Measurements from ENCODE around the gene PRMT5. TPM values are rescaled to one million over a fixed set of nuclear protein-coding genes. Genes with fewer than 3 reads are reported as not detected.

PRMT5 gene
- total RNA-seq, 1 donor from 2014 or later = 47.1 TPM

- no peak for DNase-seq (ENCODE audit: low read depth in 2 of 2)
Observed at GRCh38 chr14:22898302-22899090, 30.7 kb downstream of the PRMT5 start.

GRCh38 chr14:22897357-22897756 lies 31.8 kb downstream of the PRMT5 start:
- DNase-seq (ENCODE audit: low read depth in 2 of 2) = no peak

DNA sequence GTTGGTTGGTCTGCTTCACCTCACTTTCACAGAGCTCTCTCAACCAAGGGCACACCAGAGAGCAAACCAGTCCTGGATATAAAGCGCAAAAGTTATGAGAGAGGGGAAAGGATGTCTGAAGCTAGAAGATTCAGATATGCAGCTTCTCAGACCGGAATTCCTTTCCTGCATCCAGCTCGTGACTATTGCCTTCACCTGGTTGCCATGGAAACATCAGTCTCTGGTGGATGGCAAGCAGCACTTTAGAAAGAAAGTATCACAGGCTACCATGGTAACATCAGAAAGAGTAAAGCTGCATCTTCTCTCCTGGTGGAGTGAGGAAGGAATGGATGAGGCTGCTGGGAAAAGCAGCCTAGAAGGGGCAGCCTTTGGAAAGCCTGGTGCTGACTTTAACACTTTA lies 32.4 kb downstream of the PRMT5 start:
- DNase-seq (ENCODE audit: low read depth in 2 of 2) = no peak

GRCh38 chr14:22896356-22896755 lies 32.8 kb downstream of the PRMT5 start:
- no peak for DNase-seq (ENCODE audit: low read depth in 2 of 2)

GRCh38 chr14:22895402-22895801 lies 33.8 kb downstream of the PRMT5 start:
- DNase-seq (ENCODE audit: low read depth in 2 of 2) = no peak

GRCh38 chr14:22893706-22894105 lies 35.5 kb downstream of the PRMT5 start:
- DNase-seq (ENCODE audit: low read depth in 2 of 2) = no peak

DNA sequence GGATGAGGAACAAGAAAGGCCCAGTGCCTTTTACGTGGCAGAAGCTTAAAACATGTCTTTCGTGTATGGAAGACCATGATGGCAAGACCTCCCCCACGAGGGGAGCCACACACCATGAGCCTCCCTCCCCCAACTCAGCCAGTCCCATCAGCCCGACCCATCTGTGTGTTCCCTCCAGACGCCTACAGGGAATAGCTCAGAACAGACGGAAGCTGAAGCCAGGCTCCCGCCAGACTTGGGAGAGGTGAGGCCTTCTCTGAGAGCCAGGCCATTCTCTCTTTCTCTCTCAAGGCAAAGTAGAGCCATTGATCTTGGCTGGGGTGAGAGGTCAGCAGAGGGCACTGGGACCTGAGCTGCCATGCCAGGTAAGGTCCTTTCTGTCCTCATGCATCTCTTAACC lies 36.7 kb downstream of the PRMT5 start:
- no peak for DNase-seq (ENCODE audit: low read depth in 2 of 2)

GRCh38 chr14:22890416-22890815 lies 38.8 kb downstream of the PRMT5 start:
- DNase-seq (ENCODE audit: low read depth in 2 of 2) = no peak

DNA sequence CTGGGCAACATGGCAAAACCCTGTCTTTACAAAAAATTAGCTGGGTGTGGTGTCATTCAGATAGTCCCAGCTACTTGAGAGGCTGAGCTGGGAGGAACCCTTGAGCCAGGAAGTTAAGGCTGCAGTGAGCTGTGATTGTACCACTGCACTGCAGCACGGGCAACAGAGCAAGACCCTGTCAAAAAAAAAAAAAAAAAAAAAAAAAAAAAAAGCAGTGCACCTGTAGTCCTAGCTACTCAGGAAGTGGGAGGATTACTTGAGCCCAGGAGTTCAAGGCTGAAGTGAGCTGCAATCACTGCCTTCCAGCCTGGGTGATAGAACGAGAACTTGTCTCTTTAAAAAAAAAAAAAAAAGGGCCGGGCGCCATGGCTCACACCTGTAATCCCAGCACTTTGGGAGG lies 40.5 kb downstream of the PRMT5 start:
- DNase-seq (ENCODE audit: low read depth in 2 of 2) = no peak

GRCh38 chr14:22887990-22888378 lies 41.2 kb downstream of the PRMT5 start:
- no peak for DNase-seq (ENCODE audit: low read depth in 2 of 2)

- no peak for DNase-seq (ENCODE audit: low read depth in 2 of 2)
Observed at GRCh38 chr14:22887260-22887989, 41.8 kb downstream of the PRMT5 start.

GRCh38 chr14:22886500-22887259 lies 42.5 kb downstream of the PRMT5 start:
- peak in 1 of 2 donors; percentile 45 for DNase-seq (ENCODE audit: low read depth in 2 of 2)

DNA sequence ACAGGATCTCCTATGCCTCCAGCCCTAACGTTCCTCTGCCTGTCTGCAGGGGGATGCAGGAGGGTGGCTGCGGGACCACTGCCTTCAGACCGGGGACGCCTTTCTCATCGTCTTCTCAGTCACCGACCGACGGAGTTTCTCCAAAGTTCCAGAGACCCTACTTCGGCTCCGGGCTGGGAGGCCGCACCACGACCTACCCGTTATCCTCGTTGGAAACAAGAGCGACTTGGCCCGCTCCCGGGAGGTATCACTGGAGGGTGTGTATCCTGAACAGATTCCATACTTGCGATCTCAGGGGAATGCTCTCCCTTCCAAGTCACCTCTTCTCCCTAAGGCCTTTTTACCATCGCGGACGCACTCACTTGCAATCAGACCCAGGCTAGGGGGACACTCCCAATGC lies 43.2 kb downstream of the PRMT5 start:
- no peak for DNase-seq (ENCODE audit: low read depth in 2 of 2)

DNA sequence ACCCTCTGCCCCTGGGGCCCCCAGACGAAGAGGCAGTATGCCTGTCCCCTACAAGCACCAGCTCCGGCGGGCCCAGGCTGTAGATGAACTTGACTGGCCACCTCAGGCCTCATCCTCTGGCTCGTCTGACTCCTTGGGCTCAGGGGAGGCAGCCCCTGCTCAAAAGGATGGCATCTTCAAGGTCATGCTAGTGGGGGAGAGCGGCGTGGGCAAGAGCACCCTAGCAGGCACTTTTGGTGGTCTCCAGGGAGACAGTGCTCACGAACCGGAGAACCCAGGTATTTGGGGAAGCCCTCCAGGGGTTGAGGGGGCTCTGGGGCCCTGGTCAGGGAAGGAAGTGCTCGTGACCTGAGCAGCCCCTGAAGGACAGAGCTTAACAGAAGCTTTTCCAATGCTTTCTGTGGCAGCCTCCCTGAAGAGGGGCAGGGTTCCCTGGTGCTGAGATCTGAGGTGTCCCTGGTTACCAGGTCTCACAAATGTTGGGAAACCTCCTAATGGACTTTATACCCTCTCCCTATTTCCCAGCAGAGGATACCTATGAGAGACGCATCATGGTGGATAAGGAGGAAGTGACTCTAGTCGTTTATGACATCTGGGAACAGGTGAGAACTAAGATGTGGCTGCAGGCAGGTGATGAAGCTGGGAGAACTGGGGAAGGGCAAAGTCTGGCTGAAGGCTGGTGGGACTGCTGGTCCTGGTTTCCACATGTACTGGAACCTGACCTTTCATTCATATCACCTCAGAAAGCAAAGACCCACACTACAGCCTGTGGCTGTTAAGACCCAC lies 44.2 kb downstream of the PRMT5 start:
- no peak for DNase-seq (ENCODE audit: low read depth in 2 of 2)

DNA sequence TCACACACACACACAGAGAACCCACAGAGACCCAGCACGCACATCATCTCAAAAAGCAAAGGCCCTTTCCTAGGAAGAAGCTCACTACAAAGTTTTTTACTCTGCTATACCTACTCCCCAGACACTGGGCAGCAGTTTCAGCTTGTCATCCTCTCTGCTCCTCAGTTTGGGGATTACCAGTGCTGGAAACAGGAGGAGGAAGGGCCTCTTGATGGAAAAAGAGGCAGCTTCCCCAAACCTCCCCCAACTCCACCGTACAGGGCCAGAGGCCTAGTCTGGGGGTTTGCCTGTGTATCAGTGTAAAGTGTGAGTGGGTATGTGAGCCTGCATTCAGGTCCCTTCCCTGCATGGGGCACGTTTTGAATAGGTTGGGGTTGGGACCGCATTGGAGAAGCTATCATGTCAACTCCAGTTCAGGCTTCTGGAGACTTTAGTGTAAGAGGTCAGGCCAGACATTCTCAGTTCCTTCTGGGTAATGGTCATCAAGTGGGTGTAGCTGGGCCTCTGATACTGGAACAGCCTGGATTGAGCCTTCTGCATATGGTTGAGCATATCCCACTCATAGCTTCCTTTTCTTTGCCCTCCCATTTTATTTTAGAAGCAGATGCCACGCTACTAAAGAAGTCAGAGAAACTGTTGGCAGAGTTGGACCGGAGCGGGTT lies 45.0 kb downstream of the PRMT5 start:
- no peak for DNase-seq (ENCODE audit: low read depth in 2 of 2)

DNA sequence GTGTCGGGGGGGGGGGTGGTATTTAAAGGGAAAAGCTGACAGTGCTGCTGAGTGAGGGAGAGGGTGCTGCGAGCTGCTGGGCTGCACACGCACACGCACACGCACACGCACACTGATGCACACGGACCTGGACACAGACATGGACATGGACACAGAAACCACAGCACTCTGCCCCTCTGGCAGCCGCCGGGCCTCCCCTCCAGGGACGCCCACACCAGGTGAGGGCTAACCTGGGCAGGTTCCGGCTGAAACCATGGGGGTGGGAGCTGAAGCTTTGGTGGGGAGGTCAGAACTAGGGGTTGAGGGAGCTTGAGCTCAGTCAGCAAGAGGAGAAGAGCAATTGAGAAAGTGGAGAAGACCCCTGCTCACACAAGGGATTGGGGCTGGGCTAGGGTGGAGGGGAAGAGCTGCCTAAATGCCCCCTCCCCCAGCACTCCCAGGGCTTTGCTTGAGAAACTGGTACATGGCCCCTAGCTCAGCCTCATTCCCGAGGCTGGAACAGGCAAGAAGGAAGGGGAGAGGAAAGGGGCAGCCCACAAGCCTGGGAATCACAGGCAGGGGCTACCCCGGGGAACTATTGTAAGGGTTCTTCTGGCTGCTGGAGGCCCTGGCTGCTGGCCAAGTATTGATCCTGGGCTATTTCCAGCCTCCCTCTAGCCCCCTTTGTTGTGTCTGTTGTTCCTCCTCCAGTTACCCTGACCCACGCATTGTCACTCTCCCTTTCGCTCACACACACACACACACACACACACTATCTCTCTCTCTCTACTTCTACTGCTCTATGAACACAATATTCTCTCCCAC lies 45.8 kb downstream of the PRMT5 start, which contains the start of gene REM2:
REM2 (plus strand) TSS at position 50 of the 804 bp plus-strand sequence; CDS start at position 116, 66 bp downstream.
- DNase-seq (ENCODE audit: low read depth in 2 of 2) = no peak

- peak; percentile 21 to 52 for DNase-seq (ENCODE audit: low read depth in 2 of 2)
Observed at GRCh38 chr14:22882529-22883172, 46.5 kb downstream of the PRMT5 start.

DNA sequence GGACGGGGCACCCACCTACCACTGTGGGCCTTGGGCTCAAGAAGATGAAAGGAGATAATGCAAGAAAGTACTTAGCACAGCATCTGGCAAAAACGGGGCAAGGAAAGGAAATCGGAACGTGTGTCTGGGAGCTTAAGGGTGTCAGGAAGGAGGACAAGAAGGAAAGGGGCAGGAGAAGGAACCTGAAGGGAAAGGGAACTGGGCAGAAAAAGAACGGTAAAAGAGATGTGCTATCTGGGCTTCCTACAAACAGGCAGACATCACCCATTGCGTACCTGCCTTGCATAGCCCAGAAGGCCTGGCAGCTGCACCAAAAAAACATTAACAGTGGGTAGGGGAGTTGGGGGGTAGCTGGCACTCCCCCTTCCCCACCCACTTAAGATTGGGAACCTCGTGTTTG lies 47.1 kb downstream of the PRMT5 start:
- no peak for DNase-seq (ENCODE audit: low read depth in 2 of 2)

All from dermis microvascular lymphatic vessel endothelial cell (primary cell).